ENCODE data around the gene TSKU. TPM values are rescaled to one million over a fixed set of nuclear protein-coding genes. Genes with fewer than 3 reads are reported as not detected.

Gene TSKU
- total and polyA plus RNA-seq, 2 experiments from 2014 or later, result 11.7 to 31.1 TPM

DNA sequence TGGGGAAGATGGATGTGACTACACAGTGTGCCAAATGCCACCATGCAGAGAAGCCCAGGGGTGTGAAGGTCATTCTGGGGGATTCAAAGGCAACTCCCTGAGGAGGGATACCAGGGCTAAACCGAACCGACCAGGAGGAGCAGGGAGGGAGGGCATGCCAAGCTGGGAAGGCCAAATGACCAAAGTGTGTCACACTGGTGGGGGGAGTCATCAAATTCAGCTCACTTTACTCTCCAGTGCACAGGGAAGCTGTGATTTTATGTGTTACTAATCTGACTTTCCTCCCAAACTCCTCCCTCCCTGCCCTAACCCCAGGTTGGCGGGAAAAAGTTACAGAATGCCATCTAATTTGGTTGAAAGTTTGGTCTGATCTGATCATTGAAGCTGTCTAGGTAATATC is 29.7 kb upstream of the TSKU start:
- Histone ChIP-seq H3K9me2 (ENCODE audit: insufficient read depth) (no peaks in the 10 kb centered on the region; the same call in 1 of the 2 replicates), H2AFZ (no peak overlapping the region), H3K27ac (ENCODE audit: low read depth) (no peak overlapping the region), H3K4me1 (ENCODE audit: insufficient read depth) (peaks cover 11% of the 10 kb centered on the region), H3F3A (replicated peaks; ENCODE audit: low read depth) (no peaks in the 10 kb centered on the region), H3K4me3 (no peak overlapping the region), H3K27me3 (ENCODE audit: insufficient read depth) (no peaks in the 10 kb centered on the region), H3K4me2 (no peak overlapping the region), H4K20me1 (replicated peaks; ENCODE audit: insufficient read depth) (no peaks in the 10 kb centered on the region), H3K79me2 (replicated peaks; ENCODE audit: insufficient read depth) (no peaks in the 10 kb centered on the region), H3K36me3 (ENCODE audit: insufficient read depth) (no peaks in the 10 kb centered on the region)
- TF ChIP-seq POLR2AphosphoS5 (IDR thresholded peaks at IDR 0.05; ENCODE audit: low read depth) (no peak), NANOG (IDR thresholded peaks at IDR 0.05; ENCODE audit: borderline replicate concordance) (no peak), STAT1 (IDR thresholded peaks at IDR 0.05; ENCODE audit: unreplicated experiment) (no peak), EZH2phosphoT487 (IDR thresholded peaks at IDR 0.05; ENCODE audit: unreplicated experiment) (no peak), JUNB (IDR thresholded peaks at IDR 0.05; ENCODE audit: unreplicated experiment) (no peak), CREB1 (CRISPR knock-in tag; IDR thresholded peaks at IDR 0.05; ENCODE audit: low read depth) (no peak), ZNF114 (CRISPR knock-in tag; IDR thresholded peaks at IDR 0.05) (no peak), ZNF331 (CRISPR knock-in tag; IDR thresholded peaks at IDR 0.05; ENCODE audit: low read depth) (no peak), EZH2 (IDR thresholded peaks at IDR 0.05; ENCODE audit: low read depth, unreplicated experiment) (no peak)
- TF ChIP-seq, protein P1, sequence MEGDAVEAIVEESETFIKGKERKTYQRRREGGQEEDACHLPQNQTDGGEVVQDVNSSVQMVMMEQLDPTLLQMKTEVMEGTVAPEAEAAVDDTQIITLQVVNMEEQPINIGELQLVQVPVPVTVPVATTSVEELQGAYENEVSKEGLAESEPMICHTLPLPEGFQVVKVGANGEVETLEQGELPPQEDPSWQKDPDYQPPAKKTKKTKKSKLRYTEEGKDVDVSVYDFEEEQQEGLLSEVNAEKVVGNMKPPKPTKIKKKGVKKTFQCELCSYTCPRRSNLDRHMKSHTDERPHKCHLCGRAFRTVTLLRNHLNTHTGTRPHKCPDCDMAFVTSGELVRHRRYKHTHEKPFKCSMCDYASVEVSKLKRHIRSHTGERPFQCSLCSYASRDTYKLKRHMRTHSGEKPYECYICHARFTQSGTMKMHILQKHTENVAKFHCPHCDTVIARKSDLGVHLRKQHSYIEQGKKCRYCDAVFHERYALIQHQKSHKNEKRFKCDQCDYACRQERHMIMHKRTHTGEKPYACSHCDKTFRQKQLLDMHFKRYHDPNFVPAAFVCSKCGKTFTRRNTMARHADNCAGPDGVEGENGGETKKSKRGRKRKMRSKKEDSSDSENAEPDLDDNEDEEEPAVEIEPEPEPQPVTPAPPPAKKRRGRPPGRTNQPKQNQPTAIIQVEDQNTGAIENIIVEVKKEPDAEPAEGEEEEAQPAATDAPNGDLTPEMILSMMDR (conservative IDR thresholded peaks at IDR 0.05; ENCODE audit: low read depth in 2 of 2), result no peak
- TF ChIP-seq, protein P2, sequence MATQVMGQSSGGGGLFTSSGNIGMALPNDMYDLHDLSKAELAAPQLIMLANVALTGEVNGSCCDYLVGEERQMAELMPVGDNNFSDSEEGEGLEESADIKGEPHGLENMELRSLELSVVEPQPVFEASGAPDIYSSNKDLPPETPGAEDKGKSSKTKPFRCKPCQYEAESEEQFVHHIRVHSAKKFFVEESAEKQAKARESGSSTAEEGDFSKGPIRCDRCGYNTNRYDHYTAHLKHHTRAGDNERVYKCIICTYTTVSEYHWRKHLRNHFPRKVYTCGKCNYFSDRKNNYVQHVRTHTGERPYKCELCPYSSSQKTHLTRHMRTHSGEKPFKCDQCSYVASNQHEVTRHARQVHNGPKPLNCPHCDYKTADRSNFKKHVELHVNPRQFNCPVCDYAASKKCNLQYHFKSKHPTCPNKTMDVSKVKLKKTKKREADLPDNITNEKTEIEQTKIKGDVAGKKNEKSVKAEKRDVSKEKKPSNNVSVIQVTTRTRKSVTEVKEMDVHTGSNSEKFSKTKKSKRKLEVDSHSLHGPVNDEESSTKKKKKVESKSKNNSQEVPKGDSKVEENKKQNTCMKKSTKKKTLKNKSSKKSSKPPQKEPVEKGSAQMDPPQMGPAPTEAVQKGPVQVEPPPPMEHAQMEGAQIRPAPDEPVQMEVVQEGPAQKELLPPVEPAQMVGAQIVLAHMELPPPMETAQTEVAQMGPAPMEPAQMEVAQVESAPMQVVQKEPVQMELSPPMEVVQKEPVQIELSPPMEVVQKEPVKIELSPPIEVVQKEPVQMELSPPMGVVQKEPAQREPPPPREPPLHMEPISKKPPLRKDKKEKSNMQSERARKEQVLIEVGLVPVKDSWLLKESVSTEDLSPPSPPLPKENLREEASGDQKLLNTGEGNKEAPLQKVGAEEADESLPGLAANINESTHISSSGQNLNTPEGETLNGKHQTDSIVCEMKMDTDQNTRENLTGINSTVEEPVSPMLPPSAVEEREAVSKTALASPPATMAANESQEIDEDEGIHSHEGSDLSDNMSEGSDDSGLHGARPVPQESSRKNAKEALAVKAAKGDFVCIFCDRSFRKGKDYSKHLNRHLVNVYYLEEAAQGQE (IDR thresholded peaks at IDR 0.05; ENCODE audit: unreplicated experiment), result no peak
- TF ChIP-seq, protein P3, sequence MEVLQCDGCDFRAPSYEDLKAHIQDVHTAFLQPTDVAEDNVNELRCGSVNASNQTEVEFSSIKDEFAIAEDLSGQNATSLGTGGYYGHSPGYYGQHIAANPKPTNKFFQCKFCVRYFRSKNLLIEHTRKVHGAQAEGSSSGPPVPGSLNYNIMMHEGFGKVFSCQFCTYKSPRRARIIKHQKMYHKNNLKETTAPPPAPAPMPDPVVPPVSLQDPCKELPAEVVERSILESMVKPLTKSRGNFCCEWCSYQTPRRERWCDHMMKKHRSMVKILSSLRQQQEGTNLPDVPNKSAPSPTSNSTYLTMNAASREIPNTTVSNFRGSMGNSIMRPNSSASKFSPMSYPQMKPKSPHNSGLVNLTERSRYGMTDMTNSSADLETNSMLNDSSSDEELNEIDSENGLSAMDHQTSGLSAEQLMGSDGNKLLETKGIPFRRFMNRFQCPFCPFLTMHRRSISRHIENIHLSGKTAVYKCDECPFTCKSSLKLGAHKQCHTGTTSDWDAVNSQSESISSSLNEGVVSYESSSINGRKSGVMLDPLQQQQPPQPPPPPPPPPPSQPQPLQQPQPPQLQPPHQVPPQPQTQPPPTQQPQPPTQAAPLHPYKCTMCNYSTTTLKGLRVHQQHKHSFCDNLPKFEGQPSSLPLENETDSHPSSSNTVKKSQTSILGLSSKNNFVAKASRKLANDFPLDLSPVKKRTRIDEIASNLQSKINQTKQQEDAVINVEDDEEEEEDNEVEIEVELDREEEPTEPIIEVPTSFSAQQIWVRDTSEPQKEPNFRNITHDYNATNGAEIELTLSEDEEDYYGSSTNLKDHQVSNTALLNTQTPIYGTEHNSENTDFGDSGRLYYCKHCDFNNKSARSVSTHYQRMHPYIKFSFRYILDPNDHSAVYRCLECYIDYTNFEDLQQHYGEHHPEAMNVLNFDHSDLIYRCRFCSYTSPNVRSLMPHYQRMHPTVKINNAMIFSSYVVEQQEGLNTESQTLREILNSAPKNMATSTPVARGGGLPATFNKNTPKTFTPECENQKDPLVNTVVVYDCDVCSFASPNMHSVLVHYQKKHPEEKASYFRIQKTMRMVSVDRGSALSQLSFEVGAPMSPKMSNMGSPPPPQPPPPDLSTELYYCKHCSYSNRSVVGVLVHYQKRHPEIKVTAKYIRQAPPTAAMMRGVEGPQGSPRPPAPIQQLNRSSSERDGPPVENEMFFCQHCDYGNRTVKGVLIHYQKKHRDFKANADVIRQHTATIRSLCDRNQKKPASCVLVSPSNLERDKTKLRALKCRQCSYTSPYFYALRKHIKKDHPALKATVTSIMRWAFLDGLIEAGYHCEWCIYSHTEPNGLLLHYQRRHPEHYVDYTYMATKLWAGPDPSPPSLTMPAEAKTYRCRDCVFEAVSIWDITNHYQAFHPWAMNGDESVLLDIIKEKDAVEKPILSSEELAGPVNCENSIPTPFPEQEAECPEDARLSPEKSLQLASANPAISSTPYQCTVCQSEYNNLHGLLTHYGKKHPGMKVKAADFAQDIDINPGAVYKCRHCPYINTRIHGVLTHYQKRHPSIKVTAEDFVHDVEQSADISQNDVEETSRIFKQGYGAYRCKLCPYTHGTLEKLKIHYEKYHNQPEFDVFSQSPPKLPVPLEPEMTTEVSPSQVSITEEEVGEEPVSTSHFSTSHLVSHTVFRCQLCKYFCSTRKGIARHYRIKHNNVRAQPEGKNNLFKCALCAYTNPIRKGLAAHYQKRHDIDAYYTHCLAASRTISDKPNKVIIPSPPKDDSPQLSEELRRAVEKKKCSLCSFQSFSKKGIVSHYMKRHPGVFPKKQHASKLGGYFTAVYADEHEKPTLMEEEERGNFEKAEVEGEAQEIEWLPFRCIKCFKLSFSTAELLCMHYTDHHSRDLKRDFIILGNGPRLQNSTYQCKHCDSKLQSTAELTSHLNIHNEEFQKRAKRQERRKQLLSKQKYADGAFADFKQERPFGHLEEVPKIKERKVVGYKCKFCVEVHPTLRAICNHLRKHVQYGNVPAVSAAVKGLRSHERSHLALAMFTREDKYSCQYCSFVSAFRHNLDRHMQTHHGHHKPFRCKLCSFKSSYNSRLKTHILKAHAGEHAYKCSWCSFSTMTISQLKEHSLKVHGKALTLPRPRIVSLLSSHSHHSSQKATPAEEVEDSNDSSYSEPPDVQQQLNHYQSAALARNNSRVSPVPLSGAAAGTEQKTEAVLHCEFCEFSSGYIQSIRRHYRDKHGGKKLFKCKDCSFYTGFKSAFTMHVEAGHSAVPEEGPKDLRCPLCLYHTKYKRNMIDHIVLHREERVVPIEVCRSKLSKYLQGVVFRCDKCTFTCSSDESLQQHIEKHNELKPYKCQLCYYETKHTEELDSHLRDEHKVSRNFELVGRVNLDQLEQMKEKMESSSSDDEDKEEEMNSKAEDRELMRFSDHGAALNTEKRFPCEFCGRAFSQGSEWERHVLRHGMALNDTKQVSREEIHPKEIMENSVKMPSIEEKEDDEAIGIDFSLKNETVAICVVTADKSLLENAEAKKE (CRISPR knock-in tag; IDR thresholded peaks at IDR 0.05), result no peak
- TF ChIP-seq, protein P4, sequence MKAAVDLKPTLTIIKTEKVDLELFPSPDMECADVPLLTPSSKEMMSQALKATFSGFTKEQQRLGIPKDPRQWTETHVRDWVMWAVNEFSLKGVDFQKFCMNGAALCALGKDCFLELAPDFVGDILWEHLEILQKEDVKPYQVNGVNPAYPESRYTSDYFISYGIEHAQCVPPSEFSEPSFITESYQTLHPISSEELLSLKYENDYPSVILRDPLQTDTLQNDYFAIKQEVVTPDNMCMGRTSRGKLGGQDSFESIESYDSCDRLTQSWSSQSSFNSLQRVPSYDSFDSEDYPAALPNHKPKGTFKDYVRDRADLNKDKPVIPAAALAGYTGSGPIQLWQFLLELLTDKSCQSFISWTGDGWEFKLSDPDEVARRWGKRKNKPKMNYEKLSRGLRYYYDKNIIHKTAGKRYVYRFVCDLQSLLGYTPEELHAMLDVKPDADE (IDR thresholded peaks at IDR 0.05), result no peak
- ATAC-seq, result no peak
- Mint-ChIP-seq H3K36me3 (ENCODE audit: low read depth) (no peaks in the 10 kb centered on the region; the same call in 2 of the 3 replicates), H3K9me3 (no peaks in the 10 kb centered on the region), H3K4me3 (no peak overlapping the region), H3K4me1 (peaks cover 27% of the 10 kb centered on the region), H3K27me3 (ENCODE audit: insufficient read depth, low read depth, poor library complexity) (peaks cover 16% of the 10 kb centered on the region), H3K27ac (no peak overlapping the region)
- DNase-seq (ENCODE audit: low spot score), result no peak

Measured in GM23338 (cell line).